HepG2 (cell line): ENCODE results near the gene PPM1F. TPM values are rescaled to one million over a fixed set of nuclear protein-coding genes. Genes with fewer than 3 reads are reported as not detected.

ENCODE experiments used
- HNF4A ChIP-seq: sonication (generic); formaldehyde crosslinking; IDR thresholded peaks from 2 replicates; pipeline ENCODE4 v1.4.0; 2020; ENCODE audit warnings: missing genetic modification reagents
- HNRNPL ChIP-seq: fragments of 200-400 bp; formaldehyde crosslinking; IDR thresholded peaks from 2 replicates; pipeline ENCODE4 v1.6.1; 2017; ENCODE audit warnings: mild to moderate bottlenecking, low read depth, low read length
- polyA plus RNA-seq, 8 experiments: library from polyadenylated mRNA; depleted of rRNA in 3 of 8; stranded (reverse) in 7 of 8; unstranded in 1 of 8; fragments of >200 nt; fragmentation: Illumina TruSeq in 4 of 8; extraction: Trizol in 4 of 8; gene quantifications; 2 replicates each; pipeline versions ENCODE4 v1.2.1 to v1.2.3, GENCODE V29; 2011 to 2016; ENCODE audit warnings: low read depth in 4 of 8, missing spikeins in 1 of 8, mixed read lengths in 1 of 8; ENCODE audit not compliant: insufficient read depth in 1 of 8
- total RNA-seq, 5 experiments: library from RNA; depleted of rRNA; stranded (reverse); fragments of >200 nt; fragmentation: Illumina TruSeq; extraction: Trizol; gene quantifications; 2 replicates each; pipeline ENCODE4 v1.2.3, GENCODE V29; 2016; ENCODE audit warnings: low read depth in 1 of 5
- TF ChIP-seq, protein P1 (sequence below): sonication (generic); formaldehyde crosslinking; IDR thresholded peaks from 2 replicates; pipeline ENCODE4 v1.5.0; 2020; ENCODE audit warnings: mild to moderate bottlenecking, missing genetic modification reagents, borderline replicate concordance
- TF ChIP-seq, protein P2 (sequence below): sonication (generic); formaldehyde crosslinking; IDR thresholded peaks from 2 replicates; pipeline ENCODE4; 2020; ENCODE audit warnings: missing genetic modification reagents, mild to moderate bottlenecking, borderline replicate concordance

PPM1F gene
- total and polyA plus RNA-seq, 2 of the 13 experiments (the other 11 are each of a cell fraction or from before 2014, with no cell fraction given) = 11.0 to 19.6 TPM

DNA sequence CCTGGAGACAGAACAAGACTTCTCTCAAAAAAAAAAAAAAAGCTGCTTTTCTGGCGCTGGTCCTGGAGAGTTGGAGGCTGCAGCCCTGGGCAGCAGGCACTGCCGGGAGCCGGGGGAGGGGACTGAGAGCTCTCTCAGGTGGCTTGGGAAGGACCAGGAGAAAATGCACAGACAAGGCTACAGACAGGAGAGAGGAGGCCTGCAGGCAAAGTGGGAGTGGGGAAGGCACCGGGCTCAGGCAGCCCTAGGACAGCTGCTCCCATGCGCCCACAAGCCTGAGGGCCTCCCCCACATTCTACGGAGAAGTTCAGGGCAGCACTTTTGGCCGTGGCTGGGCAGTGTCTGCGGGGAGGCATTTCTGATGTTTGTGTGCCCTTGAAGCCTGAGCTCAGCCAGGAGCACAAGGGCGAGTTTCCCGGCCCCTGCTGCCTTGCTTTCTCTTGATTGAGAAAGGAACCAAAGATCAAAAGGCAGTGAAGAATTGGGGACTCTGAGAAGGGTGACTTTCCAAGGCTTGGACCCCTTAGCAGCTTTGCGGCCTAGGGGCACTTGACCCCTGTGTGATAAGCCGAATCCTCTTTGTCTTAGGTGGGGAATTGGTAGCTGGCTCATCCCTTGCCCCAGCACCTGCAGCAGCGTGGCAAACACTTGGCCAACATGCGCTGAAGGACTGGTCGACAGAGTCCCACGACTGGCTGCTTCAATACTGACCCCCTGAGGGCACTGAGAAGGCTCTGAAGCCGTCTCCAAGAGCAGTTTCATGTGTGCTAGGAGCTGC is 35.3 kb downstream of the PPM1F start (continued):
- TF ChIP-seq HNF4A (CRISPR knock-in tag) = peak; percentile 5; the same call in 1 of the 2 replicates
- TF ChIP-seq, protein P1, sequence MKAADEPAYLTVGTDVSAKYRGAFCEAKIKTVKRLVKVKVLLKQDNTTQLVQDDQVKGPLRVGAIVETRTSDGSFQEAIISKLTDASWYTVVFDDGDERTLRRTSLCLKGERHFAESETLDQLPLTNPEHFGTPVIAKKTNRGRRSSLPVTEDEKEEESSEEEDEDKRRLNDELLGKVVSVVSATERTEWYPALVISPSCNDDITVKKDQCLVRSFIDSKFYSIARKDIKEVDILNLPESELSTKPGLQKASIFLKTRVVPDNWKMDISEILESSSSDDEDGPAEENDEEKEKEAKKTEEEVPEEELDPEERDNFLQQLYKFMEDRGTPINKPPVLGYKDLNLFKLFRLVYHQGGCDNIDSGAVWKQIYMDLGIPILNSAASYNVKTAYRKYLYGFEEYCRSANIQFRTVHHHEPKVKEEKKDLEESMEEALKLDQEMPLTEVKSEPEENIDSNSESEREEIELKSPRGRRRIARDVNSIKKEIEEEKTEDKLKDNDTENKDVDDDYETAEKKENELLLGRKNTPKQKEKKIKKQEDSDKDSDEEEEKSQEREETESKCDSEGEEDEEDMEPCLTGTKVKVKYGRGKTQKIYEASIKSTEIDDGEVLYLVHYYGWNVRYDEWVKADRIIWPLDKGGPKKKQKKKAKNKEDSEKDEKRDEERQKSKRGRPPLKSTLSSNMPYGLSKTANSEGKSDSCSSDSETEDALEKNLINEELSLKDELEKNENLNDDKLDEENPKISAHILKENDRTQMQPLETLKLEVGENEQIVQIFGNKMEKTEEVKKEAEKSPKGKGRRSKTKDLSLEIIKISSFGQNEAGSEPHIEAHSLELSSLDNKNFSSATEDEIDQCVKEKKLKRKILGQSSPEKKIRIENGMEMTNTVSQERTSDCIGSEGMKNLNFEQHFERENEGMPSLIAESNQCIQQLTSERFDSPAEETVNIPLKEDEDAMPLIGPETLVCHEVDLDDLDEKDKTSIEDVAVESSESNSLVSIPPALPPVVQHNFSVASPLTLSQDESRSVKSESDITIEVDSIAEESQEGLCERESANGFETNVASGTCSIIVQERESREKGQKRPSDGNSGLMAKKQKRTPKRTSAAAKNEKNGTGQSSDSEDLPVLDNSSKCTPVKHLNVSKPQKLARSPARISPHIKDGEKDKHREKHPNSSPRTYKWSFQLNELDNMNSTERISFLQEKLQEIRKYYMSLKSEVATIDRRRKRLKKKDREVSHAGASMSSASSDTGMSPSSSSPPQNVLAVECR = 0 out of 2 replicates have a peak, but pooled peaks have one; percentile 19
- TF ChIP-seq HNRNPL = 0 out of 2 replicates have a peak, but pooled peaks have one; percentile 19
- TF ChIP-seq, protein P2, sequence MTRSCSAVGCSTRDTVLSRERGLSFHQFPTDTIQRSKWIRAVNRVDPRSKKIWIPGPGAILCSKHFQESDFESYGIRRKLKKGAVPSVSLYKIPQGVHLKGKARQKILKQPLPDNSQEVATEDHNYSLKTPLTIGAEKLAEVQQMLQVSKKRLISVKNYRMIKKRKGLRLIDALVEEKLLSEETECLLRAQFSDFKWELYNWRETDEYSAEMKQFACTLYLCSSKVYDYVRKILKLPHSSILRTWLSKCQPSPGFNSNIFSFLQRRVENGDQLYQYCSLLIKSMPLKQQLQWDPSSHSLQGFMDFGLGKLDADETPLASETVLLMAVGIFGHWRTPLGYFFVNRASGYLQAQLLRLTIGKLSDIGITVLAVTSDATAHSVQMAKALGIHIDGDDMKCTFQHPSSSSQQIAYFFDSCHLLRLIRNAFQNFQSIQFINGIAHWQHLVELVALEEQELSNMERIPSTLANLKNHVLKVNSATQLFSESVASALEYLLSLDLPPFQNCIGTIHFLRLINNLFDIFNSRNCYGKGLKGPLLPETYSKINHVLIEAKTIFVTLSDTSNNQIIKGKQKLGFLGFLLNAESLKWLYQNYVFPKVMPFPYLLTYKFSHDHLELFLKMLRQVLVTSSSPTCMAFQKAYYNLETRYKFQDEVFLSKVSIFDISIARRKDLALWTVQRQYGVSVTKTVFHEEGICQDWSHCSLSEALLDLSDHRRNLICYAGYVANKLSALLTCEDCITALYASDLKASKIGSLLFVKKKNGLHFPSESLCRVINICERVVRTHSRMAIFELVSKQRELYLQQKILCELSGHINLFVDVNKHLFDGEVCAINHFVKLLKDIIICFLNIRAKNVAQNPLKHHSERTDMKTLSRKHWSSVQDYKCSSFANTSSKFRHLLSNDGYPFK (CRISPR knock-in tag) = peak; percentile 67; the same call in 1 of the 2 replicates
- TF ChIP-seq, all 625 proteins: peak for 14
